GM19023 (cell line): ENCODE data around the gene SLC22A7.

ENCODE experiments used
- ATAC-seq: cut with Tn5 transposase; IDR thresholded peaks from one replicate; pipeline ENCODE4 v1.9.1; 2021; ENCODE audit warnings: mild to moderate bottlenecking, moderate library complexity; ENCODE audit not compliant: unreplicated experiment

SLC22A7 gene

DNA sequence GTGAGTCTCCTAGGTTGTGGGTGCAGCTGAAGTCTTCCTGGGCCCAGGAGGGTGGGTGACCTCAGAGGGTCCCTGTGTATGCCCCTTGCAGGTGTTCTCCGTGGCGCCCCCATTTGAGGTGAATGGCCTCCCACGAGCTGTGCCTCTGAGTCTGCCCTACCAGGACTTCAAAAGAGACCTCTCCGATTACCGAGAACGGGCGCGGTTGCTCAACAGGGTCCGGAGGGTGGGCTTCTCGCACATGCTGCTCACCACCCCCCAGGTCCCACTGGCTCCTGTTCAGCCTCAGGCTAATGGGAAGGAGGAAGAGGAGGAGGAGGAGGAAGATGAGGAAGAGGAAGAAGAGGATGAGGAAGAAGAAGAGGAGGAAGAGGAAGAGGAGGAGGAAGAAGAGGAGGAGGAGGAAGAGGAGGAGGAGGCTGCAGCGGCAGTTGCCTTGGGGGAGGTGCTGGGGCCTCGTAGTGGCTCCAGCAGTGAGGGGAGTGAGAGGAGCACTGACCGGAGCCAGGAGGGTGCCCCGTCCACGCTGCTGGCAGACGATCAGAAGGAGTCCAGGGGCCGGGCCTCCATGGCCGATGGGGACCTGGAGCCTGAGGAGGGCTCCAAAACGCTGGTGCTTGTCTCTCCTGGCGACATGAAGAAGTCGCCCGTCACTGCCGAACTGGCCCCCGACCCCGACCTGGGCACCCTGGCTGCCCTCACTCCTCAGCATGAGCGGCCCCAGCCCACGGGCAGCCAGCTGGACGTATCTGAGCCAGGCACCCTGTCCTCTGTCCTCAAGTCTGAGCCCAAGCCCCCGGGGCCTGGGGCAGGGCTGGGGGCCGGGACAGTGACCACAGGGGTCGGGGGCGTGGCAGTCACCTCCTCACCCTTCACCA, 15.2 kb upstream of the SLC22A7 start:
- ATAC-seq: no peak

DNA sequence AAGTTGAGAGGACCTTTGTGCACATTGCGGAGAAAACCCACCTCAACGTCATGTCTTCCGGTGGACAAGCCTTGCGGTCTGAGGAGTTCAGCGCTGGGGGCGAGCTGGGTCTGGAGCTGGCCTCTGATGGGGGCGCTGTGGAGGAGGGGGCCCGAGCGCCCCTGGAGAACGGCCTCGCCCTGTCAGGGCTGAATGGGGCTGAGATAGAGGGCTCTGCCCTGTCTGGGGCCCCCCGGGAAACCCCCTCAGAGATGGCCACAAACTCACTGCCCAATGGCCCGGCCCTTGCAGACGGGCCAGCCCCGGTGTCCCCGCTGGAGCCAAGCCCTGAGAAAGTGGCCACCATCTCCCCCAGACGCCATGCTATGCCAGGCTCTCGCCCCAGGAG, 14.6 kb upstream of the SLC22A7 start:
- no peak for ATAC-seq

DNA sequence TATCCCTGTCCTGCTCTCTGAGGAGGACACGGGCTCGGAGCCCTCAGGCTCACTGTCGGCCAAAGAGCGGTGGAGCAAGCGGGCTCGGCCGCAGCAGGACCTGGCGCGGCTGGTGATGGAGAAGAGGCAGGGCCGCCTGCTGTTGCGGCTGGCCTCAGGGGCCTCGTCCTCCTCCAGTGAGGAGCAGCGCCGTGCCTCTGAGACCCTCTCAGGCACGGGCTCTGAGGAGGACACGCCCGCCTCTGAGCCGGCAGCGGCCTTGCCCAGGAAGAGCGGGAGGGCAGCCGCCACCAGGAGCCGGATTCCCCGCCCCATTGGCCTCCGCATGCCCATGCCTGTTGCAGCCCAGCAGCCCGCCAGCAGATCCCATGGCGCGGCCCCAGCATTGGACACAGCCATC, 14.2 kb upstream of the SLC22A7 start:
- no peak for ATAC-seq

DNA sequence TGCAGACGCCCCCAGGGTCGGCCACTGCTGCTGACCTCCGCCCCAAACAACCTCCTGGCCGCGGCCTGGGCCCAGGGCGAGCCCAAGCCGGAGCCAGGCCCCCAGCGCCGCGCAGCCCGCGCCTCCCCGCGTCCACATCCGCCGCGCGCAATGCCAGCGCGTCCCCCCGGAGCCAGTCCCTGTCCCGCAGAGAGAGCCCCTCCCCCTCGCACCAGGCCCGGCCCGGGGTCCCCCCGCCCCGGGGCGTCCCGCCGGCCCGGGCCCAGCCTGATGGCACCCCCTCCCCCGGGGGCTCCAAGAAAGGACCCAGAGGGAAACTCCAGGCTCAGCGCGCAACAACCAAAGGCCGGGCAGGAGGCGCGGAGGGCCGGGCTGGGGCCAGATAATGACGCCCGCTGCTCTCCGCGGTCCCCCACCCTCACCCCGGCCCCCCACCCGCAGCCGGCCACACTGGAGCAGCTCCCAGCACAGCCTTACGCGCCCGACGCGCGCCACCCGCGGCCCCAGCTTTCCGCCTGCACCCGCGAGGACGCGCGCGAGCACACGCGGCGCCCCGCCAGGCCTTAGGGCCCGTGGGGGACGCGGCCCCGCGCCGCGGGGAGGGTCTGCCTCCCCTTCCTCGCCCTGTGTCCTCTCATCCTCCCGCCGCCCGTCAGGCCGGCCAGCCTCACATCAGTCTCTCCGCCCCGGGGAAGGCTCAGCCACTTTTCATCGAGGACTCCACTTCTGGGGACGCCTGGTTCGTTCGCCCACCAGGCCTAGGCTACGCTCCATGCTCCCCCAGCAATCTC, 12.9 kb upstream of the SLC22A7 start:
- no peak for ATAC-seq

DNA sequence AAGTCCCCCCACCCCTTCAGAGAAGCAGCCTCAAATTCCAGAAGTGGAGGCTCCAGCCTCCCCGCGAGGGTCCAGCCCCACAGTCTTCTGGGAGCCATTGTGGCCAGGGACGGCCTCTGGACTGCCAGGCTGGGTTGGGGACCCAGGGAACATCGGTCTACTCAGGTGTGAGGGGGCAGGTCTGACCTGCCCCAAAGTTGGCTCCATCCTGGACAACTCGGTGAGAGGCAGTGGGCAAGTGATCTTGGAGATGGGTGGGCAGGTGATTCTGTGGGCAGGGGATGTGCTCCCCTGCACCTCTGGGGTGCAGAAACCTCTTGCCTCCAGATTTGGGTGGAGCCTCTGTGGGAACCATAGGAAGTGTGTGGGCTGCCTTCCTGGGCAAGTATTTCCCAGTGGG, 12.2 kb upstream of the SLC22A7 start:
- no peak for ATAC-seq

DNA sequence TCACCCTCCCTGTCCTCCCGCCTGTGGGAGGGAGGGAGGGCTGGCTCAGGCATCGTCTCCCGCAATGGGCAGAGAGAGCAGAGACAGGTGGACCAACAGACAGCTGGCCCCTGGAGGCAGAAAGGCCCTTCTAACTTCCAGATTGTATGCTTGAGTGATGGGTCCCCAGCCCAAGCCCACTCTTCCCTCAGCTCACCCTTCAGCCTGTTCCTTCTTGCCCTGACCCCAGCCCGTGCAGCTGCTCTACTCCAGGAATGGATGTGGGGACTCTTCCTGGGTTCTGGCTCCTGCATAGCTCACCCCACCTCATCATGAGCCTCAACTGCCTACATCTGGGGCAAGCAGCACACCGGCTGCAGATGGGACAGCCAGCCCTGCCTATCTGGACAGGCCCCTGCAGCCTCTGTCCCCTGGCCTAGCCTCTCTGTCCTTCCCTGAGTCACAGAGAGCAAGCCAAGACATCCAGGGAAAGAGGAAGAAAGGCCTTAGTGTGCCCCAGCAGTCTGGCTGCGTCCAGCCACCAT, 11.5 kb upstream of the SLC22A7 start:
- ATAC-seq: no peak

DNA sequence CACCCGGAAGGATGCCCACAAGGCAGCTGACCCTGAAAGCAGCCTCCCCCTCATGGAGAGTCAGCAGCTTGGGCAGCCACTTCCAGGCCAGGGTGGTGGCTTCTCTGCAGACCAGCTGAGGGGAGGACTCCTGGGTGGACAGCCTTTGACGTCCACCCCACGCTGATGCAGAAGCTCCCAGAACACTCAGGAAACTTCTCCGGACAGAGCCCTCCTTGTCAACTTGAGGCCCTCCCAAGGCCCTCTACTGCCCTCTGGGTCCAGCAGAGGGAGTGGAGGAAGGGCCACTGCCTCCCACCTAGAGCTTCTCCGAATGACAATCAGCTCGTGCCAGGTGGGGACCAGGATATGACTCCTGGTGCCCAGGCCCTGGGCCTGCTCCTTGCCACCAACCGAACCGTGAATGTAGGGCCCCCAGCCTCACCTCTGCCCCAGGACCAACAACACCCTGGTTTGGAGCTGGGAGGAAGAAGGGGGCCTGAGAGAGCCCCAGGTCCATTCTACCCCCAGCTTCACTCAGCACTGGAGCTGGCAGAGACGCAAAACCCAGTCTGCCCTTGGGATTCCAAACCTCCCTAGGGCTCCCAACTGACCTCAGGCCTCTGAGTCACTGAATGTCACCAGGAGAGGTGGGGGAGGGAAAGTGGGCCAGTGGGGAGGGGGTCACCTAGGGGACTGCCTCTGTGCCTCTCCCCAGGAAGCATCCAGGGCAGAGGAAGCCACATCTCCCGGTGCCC, 10.9 kb upstream of the SLC22A7 start:
- ATAC-seq: no peak

DNA sequence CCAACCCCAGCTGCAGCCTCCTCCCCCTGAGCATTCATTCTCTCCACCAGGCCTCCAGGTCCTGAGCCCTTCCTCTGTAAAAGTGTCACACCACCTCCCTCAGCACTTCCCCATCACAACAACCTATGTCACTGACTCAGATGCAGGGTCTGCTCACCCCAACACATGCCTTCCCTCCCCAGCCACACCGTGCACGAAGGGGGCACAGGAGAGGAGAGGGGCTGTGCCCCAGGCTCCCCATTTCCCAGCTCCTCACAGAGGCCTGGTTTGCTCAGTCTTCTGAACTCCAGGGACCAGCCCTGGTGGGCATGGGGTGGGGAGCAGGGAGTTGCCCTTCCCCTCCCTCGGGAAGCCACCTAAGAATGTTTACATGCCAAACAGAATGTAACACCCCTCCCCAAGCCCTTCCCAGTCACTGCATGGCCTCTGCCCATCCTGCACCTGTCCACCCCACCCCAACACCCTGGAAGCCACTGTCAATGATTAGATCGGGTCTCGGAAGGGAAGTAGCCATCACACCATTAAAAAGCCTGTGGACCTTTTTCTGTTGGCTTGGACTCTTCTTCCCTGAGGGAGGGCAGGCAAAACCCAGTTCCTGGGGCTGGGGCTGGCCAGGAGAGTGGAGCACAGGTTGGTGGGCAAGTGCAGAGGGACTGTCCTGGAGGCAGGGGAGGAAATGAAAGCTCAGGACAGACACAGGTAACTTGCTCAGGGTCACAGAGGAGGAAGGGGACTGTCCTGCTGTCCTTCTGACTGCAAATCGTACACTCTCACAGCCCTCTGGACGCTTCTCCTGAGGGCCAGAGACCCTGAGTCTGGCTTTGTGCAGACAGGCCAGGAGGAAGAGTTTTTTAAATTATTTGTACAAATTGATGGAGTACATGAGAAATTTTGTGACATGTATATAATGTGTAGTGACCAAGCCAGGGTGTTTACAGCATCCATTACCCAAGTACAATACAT, 10.1 kb upstream of the SLC22A7 start:
- no peak for ATAC-seq

DNA sequence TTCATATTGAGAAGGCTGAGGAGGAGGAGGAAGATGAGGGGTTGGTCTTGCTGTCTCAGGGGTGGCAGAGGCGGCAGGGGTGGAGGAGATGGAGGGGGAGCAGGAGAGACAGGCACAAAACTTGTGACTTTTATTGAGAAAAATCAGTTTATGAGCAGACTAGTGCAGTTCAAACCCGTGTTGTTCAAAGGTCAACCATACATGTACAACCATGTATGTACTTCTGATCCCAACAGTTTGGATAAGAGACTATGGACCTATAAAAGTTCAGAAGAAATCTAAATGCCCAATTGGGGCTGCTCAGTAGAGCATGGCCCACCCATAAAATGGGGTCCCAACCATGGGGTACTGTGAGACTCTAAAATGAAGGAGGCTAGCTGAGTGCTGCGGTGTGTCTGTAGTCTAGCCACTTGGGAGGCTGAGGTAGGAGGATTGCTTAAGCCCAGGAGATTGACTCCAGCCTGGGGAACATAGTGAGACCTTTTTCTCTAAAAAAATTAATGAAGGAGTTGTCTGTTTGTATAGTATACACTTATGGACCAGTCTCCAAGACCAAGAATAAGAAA, 7.6 kb upstream of the SLC22A7 start:
- no peak for ATAC-seq

DNA sequence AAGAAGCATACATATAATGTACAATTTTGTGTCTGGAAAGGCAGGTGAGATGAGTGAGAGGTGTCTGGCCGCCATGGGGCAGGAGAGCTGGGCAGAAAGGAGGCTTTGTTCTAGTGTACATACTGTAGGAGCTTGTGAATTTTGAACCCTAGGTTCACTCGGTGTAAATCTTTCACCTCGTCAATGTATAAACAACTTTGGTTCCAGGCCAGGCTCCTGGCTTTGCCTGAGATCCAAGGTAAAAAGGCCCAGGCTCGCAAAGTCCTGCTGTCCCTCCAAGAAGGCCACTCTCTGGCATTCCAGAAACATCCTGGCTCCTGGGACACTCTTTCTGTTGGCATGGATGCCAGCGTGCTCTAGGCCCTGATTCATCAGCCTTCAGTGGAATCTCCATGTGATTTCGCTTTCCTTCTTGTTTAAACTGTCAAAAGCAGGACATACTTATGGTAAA, 7.1 kb upstream of the SLC22A7 start:
- ATAC-seq: no peak

DNA sequence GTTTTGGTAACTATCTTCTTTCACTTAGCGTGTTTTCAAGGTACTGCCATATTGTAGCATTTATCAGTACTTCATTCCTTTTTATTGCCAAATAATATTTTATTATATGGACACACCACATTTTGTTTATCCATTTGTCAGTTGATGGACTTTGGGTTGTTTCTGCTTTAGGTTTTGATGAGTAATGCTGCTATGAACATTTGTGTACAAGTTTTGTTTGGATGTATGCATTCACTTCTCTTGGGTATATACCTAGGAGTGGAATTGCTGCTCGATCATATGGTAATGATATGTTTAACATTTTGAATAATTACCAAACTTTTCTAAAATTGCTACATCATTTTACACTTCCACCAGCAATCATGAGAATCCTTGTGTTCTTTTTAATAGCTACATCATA, 6.4 kb upstream of the SLC22A7 start:
- no peak for ATAC-seq

DNA sequence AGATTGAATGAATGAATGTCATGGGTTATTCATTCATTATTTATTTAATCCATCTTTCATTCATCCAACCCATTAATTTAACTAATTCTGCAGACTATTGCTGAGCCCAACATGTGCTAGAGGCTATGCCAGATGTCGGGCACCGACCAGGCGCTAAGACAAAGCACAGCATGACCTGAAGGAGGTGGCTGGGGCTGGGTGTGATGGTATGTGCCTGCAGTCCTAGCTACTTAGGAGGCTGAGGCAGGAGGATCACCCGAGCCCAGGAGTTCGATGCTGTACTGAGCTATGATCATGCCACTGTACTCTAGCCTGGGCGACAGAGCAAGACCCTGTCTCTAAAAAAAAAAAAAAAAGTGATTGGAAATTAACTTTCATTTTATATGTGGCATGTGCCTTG, 5.7 kb upstream of the SLC22A7 start:
- no peak for ATAC-seq

DNA sequence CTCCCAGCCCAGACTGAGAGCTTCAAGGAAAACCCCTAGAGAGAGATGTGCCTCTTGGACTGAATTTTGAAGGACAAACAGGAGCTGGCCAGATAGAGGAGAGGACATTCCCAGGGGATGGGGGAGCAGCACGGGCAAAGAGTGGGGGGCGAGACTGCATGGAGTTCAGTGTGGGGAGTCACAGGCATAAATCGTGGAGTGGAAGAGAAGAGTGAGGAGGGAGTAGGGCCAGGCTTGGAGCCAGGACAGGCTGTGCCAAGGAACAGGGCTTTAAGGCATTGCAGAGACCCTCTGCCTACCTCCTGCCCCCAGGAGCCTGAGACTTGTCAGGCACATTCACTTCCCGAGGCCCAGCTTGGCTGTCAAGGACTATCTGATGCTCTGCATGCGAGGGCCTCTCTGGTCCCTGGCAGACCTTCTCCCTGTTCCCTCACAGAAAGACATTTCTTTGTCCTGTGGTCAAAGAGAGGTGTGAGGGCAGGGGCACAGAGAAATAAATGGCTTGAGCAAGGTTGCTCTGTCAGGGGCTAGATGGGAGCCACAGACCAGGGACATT, 5.2 kb upstream of the SLC22A7 start:
- ATAC-seq: no peak

DNA sequence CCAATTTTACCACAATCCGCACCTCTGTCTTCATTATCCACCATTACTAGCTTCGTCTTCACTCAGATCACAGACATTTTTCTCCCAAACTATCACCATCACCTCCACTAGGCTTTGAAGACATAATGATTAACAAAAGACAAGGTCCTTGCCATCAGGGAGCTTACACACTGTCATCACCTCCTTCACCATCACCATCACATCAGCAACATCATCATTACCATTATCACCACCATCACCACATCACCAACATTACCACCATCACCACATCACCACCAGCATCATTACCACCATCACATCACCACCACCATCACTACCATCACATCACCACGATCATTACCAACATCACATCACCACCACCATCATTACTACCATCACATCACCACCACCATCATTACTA, 4.4 kb upstream of the SLC22A7 start:
- no peak for ATAC-seq

DNA sequence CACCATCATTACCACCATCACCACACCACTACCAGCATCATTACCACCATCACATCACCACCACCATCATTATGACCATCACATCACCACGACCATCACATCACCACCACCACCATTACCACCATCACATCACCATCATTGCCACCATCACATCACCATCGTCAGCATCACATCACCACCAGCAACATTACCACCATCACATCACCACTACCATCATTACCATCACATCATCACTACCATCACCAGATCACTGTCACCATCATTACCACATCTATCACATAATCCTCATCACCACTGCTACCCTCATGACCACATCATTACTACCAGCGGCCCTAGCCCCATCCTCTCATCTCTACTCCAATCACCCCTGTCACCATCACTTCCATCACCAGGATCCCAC, 3.5 kb upstream of the SLC22A7 start:
- ATAC-seq: no peak

DNA sequence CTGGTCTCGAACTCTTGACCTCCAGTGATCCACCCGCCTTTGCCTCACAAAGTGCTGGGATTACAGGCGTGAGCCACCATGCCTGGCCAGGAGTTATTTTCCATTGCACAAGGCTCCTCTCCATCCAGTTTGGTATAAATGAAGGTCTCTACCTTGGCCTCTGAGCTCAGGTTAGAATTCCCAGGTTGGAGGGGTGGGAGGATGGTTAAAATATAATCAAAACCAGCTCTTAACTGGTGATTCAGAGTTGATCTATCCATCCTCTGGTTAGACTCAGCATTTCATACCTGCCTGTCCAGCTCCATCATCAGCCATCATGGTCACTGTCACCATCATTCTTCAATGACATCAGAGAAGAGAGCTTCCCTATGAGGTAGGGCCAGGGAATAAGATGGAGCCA, 2.6 kb upstream of the SLC22A7 start:
- no peak for ATAC-seq

DNA sequence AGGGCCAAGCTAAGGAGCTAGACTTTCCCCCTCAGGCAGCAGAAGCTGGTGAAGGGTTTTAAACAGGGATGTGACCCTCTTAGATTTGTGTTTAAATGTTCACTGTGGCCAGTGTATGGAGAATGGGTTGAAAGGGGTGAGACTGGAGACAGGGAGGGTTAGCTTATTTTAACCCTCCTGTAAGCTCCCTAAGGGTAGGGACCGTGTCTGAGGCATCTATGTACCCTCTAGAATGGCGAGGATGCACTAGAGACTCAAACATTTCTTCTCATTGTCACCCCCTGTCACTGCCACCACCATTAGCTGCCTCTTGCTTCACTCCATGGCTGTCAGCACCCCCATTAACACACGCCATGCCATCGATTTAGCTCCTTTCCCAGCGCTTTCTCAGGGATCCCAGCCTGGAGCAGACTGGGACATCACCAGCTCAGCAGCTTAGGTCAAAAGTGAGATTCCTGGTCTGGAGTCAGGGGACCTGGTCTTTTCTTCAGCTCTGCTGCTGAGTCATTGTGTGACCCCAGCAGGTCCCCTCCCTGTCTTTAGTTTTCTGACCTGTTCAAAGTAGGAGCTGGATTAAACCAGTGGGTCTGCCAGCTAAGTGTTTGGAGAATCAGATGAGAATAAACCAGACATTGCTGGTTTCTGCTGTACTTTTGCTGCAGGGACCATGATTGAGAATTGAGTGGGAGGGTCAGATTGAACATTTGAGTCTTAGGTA, 1.1 kb upstream of the SLC22A7 start:
- no peak for ATAC-seq

DNA sequence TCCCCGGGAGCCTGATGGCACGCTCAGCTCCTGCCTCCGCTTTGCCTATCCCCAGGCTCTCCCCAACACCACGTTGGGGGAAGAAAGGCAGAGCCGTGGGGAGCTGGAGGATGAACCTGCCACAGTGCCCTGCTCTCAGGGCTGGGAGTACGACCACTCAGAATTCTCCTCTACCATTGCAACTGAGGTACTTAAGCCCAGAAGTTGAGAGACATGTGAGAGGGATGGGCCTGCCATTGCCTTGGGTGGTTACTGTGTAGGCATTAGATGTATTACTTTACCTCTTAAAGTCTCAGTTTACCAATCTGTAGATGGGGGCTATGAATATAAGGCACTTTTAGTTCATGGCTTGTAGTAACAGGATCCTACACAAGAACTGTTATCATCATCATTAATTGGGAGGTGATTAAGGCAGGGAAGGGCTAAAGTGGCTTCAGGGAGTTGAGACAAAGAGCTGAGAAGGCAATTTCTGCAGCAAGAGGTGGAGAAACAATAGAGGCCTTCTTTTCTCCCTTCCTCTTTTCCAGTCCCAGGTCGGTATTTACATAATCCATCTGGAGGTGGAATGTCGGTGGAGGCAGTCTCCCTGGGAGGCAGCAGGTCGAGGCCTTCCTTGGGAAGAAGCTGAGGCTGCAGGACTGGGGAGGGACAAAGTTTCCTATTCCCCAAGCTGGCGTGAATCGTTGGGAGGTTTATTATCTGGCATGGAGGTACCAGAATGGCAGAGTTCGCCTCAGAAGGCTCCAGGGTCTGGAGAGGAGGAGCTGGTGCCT, 691 bp downstream of the SLC22A7 start:
- no peak for ATAC-seq
